MM.1S (cell line): Measurements from ENCODE around the gene BCAS4.

ENCODE experiments used
- DNase-seq: peaks from one replicate; pipeline ENCODE4 v3.0.0-alpha.2; 2015
- H2AFZ ChIP-seq: fragments of 300-600 bp; sonication (generic); 2 replicates; pipeline ENCODE4 v1.6.0; 2016; ENCODE audit warnings: antibody characterized with exemption, low read length
- H3F3A ChIP-seq: fragments of 300-600 bp; sonication (generic); 2 replicates; pipeline ENCODE4 v1.6.1; 2016; ENCODE audit warnings: mild to moderate bottlenecking, antibody characterized with exemption, low read length, moderate library complexity, mixed read lengths; ENCODE audit not compliant: insufficient read depth
- H3K27ac ChIP-seq: fragments of 300-600 bp; sonication (generic); 2 replicates; pipeline ENCODE4 v1.5.1; 2016; ENCODE audit warnings: mild to moderate bottlenecking, low read length
- H3K27me3 ChIP-seq: fragments of 300-600 bp; sonication (generic); replicated peaks from 2 replicates; pipeline ENCODE4 v1.6.0; 2016; ENCODE audit warnings: low read length; ENCODE audit not compliant: insufficient read depth
- H3K36me3 ChIP-seq: fragments of 300-600 bp; sonication (generic); replicated peaks from 2 replicates; pipeline ENCODE4 v1.6.1; 2016; ENCODE audit warnings: mild to moderate bottlenecking, low read length, mixed read lengths; ENCODE audit not compliant: insufficient read depth
- H3K4me1 ChIP-seq: fragments of 300-600 bp; sonication (generic); 2 replicates; pipeline ENCODE4 v1.6.1; 2016; ENCODE audit warnings: low read length, mixed read lengths
- H3K4me2 ChIP-seq: fragments of 300-600 bp; sonication (generic); 2 replicates; pipeline ENCODE4 v1.6.0; 2016; ENCODE audit warnings: low read depth, low read length
- H3K4me3 ChIP-seq: fragments of 300-600 bp; sonication (generic); 2 replicates; pipeline ENCODE4 v1.5.1; 2016; ENCODE audit warnings: low read length, mixed read lengths
- H3K79me2 ChIP-seq: fragments of 300-600 bp; sonication (generic); 2 replicates; pipeline ENCODE4 v1.6.1; 2016; ENCODE audit warnings: mixed run types, low read length, mixed read lengths
- H3K9ac ChIP-seq: fragments of 300-600 bp; sonication (generic); 2 replicates; pipeline ENCODE4 v1.6.1; 2016; ENCODE audit warnings: low read length, mixed read lengths
- H3K9me2 ChIP-seq: fragments of 300-600 bp; sonication (generic); replicated peaks from 2 replicates; pipeline ENCODE4 v1.6.1; 2016; ENCODE audit warnings: mild to moderate bottlenecking, low read length, mixed read lengths; ENCODE audit not compliant: insufficient read depth
- H3K9me3 ChIP-seq: fragments of 300-600 bp; sonication (generic); replicated peaks from 2 replicates; pipeline ENCODE4 v1.6.1; 2016; ENCODE audit warnings: mild to moderate bottlenecking, low read length, mixed read lengths; ENCODE audit not compliant: insufficient read depth
- H4K20me1 ChIP-seq: fragments of 300-600 bp; sonication (generic); 2 replicates; pipeline ENCODE4 v1.6.1; 2016; ENCODE audit warnings: mild to moderate bottlenecking, low read length, moderate library complexity, mixed read lengths; ENCODE audit not compliant: insufficient read depth
- EZH2 ChIP-seq: fragments of 300-600 bp; sonication (generic); optimal IDR thresholded peaks from 2 replicates; pipeline ENCODE3; 2017; ENCODE audit warnings: low read depth, mild to moderate bottlenecking, antibody characterized with exemption, low read length, mixed read lengths
- EZH2phosphoT487 ChIP-seq: fragments of 300-600 bp; sonication (generic); IDR thresholded peaks from 2 replicates; pipeline ENCODE4 v1.6.1; 2018; ENCODE audit warnings: antibody characterized with exemption, low read length
- TF ChIP-seq, protein P1 (sequence below): fragments of 300-600 bp; sonication (generic); IDR thresholded peaks from 2 replicates; pipeline ENCODE4 v1.5.1; 2016; ENCODE audit warnings: antibody characterized with exemption, low read length, mixed read lengths

BCAS4 gene

DNA sequence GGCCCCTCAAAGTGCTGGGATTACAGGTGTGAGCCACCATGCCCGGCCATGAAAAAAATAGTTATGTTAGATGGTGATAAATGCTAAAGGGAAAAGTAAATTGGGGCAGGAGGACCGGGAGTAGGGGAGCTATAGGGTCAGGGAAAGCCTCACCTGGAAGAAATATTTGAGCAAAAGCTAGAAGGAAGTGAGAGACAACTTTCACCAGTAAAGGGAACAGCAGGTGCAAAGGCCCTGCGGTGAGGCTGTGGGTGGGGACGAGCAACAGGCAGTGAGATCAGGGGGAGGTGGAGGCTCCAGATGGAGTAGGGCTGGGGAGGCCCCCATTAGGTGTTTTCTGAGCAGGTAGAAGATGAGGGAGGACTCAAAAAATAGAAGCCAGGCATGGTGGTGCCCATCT, 16.0 kb downstream of the BCAS4 start:
- Histone ChIP-seq H3K36me3 (no peaks in the 10 kb centered on the region), H3K79me2 (no peaks in the 10 kb centered on the region), H3K9me3 (no peaks in the 10 kb centered on the region), H3K4me1 (0 out of 2 replicates have a peak, but pooled peaks cover 9% of the 10 kb centered on the region), H3K27me3 (no peaks in the 10 kb centered on the region), H2AFZ (no peak overlapping the region), H3F3A (peaks cover 6% of the 10 kb centered on the region; the same call in 1 of the 2 replicates), H3K9me2 (no peaks in the 10 kb centered on the region), H3K27ac (no peak overlapping the region), H4K20me1 (no peaks in the 10 kb centered on the region), H3K9ac (no peak overlapping the region), H3K4me2 (no peak overlapping the region), H3K4me3 (no peak overlapping the region)
- TF ChIP-seq, protein P1, sequence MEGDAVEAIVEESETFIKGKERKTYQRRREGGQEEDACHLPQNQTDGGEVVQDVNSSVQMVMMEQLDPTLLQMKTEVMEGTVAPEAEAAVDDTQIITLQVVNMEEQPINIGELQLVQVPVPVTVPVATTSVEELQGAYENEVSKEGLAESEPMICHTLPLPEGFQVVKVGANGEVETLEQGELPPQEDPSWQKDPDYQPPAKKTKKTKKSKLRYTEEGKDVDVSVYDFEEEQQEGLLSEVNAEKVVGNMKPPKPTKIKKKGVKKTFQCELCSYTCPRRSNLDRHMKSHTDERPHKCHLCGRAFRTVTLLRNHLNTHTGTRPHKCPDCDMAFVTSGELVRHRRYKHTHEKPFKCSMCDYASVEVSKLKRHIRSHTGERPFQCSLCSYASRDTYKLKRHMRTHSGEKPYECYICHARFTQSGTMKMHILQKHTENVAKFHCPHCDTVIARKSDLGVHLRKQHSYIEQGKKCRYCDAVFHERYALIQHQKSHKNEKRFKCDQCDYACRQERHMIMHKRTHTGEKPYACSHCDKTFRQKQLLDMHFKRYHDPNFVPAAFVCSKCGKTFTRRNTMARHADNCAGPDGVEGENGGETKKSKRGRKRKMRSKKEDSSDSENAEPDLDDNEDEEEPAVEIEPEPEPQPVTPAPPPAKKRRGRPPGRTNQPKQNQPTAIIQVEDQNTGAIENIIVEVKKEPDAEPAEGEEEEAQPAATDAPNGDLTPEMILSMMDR = no peak
- no peak for DNase-seq

DNA sequence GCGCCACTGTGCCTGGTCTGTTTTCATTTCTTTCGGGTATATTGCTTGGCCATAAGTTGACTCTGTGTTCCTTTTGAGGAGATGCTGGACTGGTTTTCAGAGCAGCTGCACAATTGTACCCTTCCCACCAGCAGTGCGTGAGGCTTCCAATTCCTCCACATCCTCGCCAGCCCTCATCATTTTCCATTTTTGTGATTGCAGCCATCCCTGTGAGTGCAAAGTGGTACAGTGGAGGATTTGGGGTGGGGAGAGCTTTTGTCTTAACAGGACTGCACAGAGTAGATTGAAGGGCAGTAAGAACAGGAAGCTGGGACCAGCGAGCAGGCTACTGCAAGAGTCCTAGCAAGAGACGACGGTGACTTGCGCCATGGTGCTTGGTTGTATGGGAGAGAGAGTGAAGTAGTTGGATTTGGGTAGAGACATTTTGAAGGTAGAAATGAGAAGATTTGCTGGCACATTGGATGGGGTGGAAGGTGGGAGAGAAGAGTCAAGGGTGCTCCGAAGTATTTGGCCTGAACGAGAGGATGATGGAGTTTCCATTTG, 18.3 kb downstream of the BCAS4 start:
- H3F3A ChIP-seq = peaks cover 7% of the 10 kb centered on the region; the same call in 1 of the 2 replicates
- no peak overlapping the region for H3K4me2 ChIP-seq

DNA sequence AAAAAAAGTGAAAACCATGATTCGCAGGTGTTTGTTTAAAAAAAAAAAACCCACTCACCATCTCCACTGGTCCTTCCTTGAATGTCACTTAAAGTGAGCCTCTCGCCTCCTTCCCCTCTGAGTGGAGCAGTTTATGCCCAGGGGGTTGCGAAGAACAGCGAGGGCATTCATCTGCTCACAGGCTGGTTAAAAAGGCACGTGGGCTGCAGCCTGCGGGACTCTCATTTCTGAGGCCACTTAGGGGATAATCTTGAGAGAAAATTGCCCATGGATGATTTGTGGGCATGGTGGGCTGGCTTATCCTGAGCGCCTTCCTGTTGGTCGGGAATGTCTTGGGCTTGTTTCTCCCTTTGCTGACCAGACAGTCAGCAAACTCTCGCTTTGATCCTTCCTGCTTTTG, 18.9 kb downstream of the BCAS4 start:
- Histone ChIP-seq H3F3A (peaks cover 7% of the 10 kb centered on the region; the same call in 1 of the 2 replicates), H3K4me1 (0 out of 2 replicates have a peak, but pooled peaks cover 15% of the 10 kb centered on the region), H3K27ac (no peak overlapping the region), H4K20me1 (no peaks in the 10 kb centered on the region), H3K4me3 (no peak overlapping the region), H3K9me3 (no peaks in the 10 kb centered on the region), H3K9ac (no peak overlapping the region), H3K36me3 (no peaks in the 10 kb centered on the region), H3K79me2 (no peaks in the 10 kb centered on the region), H3K9me2 (no peaks in the 10 kb centered on the region), H3K27me3 (no peaks in the 10 kb centered on the region), H3K4me2 (no peak overlapping the region), H2AFZ (no peak overlapping the region)
- no peak for DNase-seq
- TF ChIP-seq EZH2phosphoT487 = no peak
- TF ChIP-seq, protein P1 = no peak
- TF ChIP-seq EZH2 = no peak

More for the DNA sequence above, 18.3 kb downstream of the BCAS4 start:
- H3K9me2 ChIP-seq = no peaks in the 10 kb centered on the region
- no peak overlapping the region for H3K27ac ChIP-seq
- no peak overlapping the region for H2AFZ ChIP-seq
- H3K36me3 ChIP-seq = no peaks in the 10 kb centered on the region
- no peaks in the 10 kb centered on the region for H3K9me3 ChIP-seq
- TF ChIP-seq, protein P1 = no peak
- no peak for TF ChIP-seq EZH2
- TF ChIP-seq EZH2phosphoT487 = no peak
- 0 out of 2 replicates have a peak, but pooled peaks cover 15% of the 10 kb centered on the region for H3K4me1 ChIP-seq
- no peak overlapping the region for H3K9ac ChIP-seq
- H3K79me2 ChIP-seq = no peaks in the 10 kb centered on the region
- H3K27me3 ChIP-seq = no peaks in the 10 kb centered on the region
- no peak overlapping the region for H3K4me3 ChIP-seq
- no peaks in the 10 kb centered on the region for H4K20me1 ChIP-seq
- DNase-seq = no peak
